H9 (cell line): ENCODE data around the gene ABCA4. TPM values are rescaled to one million over a fixed set of nuclear protein-coding genes. Genes with fewer than 3 reads are reported as not detected.
A peak's percentile ranks its signal among the peaks of the same experiment; 100 is the strongest.

ENCODE experiments used
- DNase-seq: peaks from one replicate; pipeline ENCODE4 v3.0.0-alpha.2; 2017
- H2AFZ ChIP-seq: one replicate; pipeline ENCODE4 v1.6.1; 2013; ENCODE audit warnings: mild to moderate bottlenecking, low read length, control low read depth, moderate library complexity
- H2AK5ac ChIP-seq: 2 replicates; pipeline ENCODE4 v1.6.1; 2013; ENCODE audit warnings: low read length, control low read depth, mixed read lengths; ENCODE audit not compliant: insufficient read length
- H2BK120ac ChIP-seq: one replicate; pipeline ENCODE4 v1.6.1; 2013; ENCODE audit warnings: low read depth, mild to moderate bottlenecking, low read length, control low read depth, inconsistent platforms; ENCODE audit not compliant: poor library complexity, severe bottlenecking
- H2BK12ac ChIP-seq: 2 replicates; pipeline ENCODE4 v1.6.1; 2013; ENCODE audit warnings: low read length, control low read depth, mixed read lengths, low read depth; ENCODE audit not compliant: insufficient read length
- H2BK15ac ChIP-seq: 2 replicates; pipeline ENCODE4 v1.6.1; 2013; ENCODE audit warnings: low read depth, low read length, control low read depth
- H2BK20ac ChIP-seq: one replicate; pipeline ENCODE4 v1.6.1; 2013; ENCODE audit warnings: low read depth, mild to moderate bottlenecking, low read length, control low read depth, inconsistent platforms; ENCODE audit not compliant: poor library complexity, severe bottlenecking
- H2BK5ac ChIP-seq: 2 replicates; pipeline ENCODE4 v1.6.1; 2013; ENCODE audit warnings: low read length, control low read depth, mixed read lengths; ENCODE audit not compliant: insufficient read length
- H3K14ac ChIP-seq: 2 replicates; pipeline ENCODE4 v1.6.1; 2013; ENCODE audit warnings: low read length, control low read depth; ENCODE audit not compliant: insufficient read depth
- H3K18ac ChIP-seq: 2 replicates; pipeline ENCODE4 v1.6.1; 2013; ENCODE audit warnings: low read depth, mild to moderate bottlenecking, mixed read lengths, low read length, control low read depth; ENCODE audit not compliant: insufficient read length
- H3K23ac ChIP-seq: 2 replicates; pipeline ENCODE4 v1.6.1; 2013; ENCODE audit warnings: low read length, control low read depth, mixed read lengths, low read depth; ENCODE audit not compliant: insufficient read length
- H3K23me2 ChIP-seq: 2 replicates; pipeline ENCODE4 v1.6.1; 2013; ENCODE audit warnings: low read depth, mild to moderate bottlenecking, mixed read lengths, low read length, control low read depth; ENCODE audit not compliant: insufficient read length, poor library complexity, severe bottlenecking
- H3K27ac ChIP-seq: 2 replicates; pipeline ENCODE4 v1.5.1; 2013; ENCODE audit warnings: low read length, control low read depth, mixed read lengths, low read depth; ENCODE audit not compliant: insufficient read length
- H3K27me3 ChIP-seq: 2 replicates; pipeline ENCODE4 v1.6.1; 2013; ENCODE audit warnings: low read length, control low read depth, inconsistent platforms; ENCODE audit not compliant: insufficient read depth
- H3K4ac ChIP-seq: 2 replicates; pipeline ENCODE4 v1.6.1; 2013; ENCODE audit warnings: low read depth, mild to moderate bottlenecking, control low read depth, inconsistent platforms, low read length, moderate library complexity
- H3K4me1 ChIP-seq: 2 replicates; pipeline ENCODE4 v1.6.1; 2013; ENCODE audit warnings: low read length, control low read depth, inconsistent platforms; ENCODE audit not compliant: insufficient read depth
- H3K4me2 ChIP-seq: 2 replicates; pipeline ENCODE4 v1.6.1; 2013; ENCODE audit warnings: low read length, control low read depth, mixed read lengths; ENCODE audit not compliant: insufficient read length, insufficient read depth
- H3K56ac ChIP-seq: 2 replicates; pipeline ENCODE4 v1.6.1; 2013; ENCODE audit warnings: low read depth, mild to moderate bottlenecking, mixed read lengths, low read length, control low read depth; ENCODE audit not compliant: insufficient read length
- H3K79me1 ChIP-seq: 2 replicates; pipeline ENCODE4 v1.6.1; 2013; ENCODE audit warnings: low read depth, mild to moderate bottlenecking, moderate library complexity, low read length, control low read depth, inconsistent platforms; ENCODE audit not compliant: insufficient read depth, poor library complexity, severe bottlenecking
- H3K79me2 ChIP-seq: 2 replicates; pipeline ENCODE4 v1.6.1; 2013; ENCODE audit warnings: low read length, control low read depth, inconsistent platforms; ENCODE audit not compliant: insufficient read depth
- H3K9ac ChIP-seq: 2 replicates; pipeline ENCODE4 v1.6.1; 2013; ENCODE audit warnings: low read length, control low read depth, mixed read lengths; ENCODE audit not compliant: insufficient read length; ENCODE audit errors: extremely low read depth
- H3K9me3 ChIP-seq: one replicate; pipeline ENCODE4 v1.6.1; 2013; ENCODE audit warnings: low read depth, low read length, inconsistent platforms; ENCODE audit not compliant: control insufficient read depth
- H3T11ph ChIP-seq: one replicate; pipeline ENCODE4 v1.6.1; 2013; ENCODE audit warnings: mild to moderate bottlenecking, low read length, control low read depth, inconsistent platforms
- H4K20me1 ChIP-seq: one replicate; pipeline ENCODE4 v1.6.1; 2013; ENCODE audit not compliant: control insufficient read depth, insufficient read length, insufficient read depth
- H4K5ac ChIP-seq: 2 replicates; pipeline ENCODE4 v1.6.1; 2013; ENCODE audit warnings: low read depth, mild to moderate bottlenecking, mixed read lengths, low read length, control low read depth; ENCODE audit not compliant: insufficient read length
- H4K8ac ChIP-seq: replicated peaks from 2 replicates; pipeline ENCODE4 v1.6.1; 2013; ENCODE audit warnings: low read length, control low read depth, mixed read lengths, low read depth; ENCODE audit not compliant: insufficient read length
- H4K91ac ChIP-seq: 2 replicates; pipeline ENCODE4 v1.6.1; 2013; ENCODE audit warnings: low read depth, mild to moderate bottlenecking, moderate library complexity, mixed read lengths, low read length, control low read depth; ENCODE audit not compliant: insufficient read length
- H3K27ac Mint-ChIP-seq, 3 experiments: 2 replicates in 2 of 3; 3 replicates in 1 of 3; pipeline ENCODE4 v1.8.0; 2020 to 2021; ENCODE audit warnings: mixed read lengths in 3 of 3, mild to moderate bottlenecking in 1 of 3, moderate library complexity in 1 of 3
- H3K27me3 Mint-ChIP-seq: 2 replicates; pipeline ENCODE4 v1.8.0; 2021; ENCODE audit warnings: low read depth, mild to moderate bottlenecking, moderate library complexity, mixed read lengths
- H3K36me3 Mint-ChIP-seq, 3 experiments: 2 replicates in 2 of 3; 3 replicates in 1 of 3; pipeline ENCODE4 v1.8.0; 2020 to 2021; ENCODE audit warnings: low read depth in 3 of 3, mixed read lengths in 3 of 3; ENCODE audit not compliant: insufficient read depth in 1 of 3
- H3K4me1 Mint-ChIP-seq, 2 experiments: 2 replicates each; pipeline ENCODE4 v1.8.0; 2020; ENCODE audit warnings: mixed read lengths in 2 of 2
- H3K4me3 Mint-ChIP-seq, 2 experiments: 2 replicates in 1 of 2; 3 replicates in 1 of 2; pipeline ENCODE4 v1.8.0; 2020 to 2021; ENCODE audit warnings: mild to moderate bottlenecking in 2 of 2, mixed read lengths in 2 of 2, moderate library complexity in 1 of 2
- H3K9me3 Mint-ChIP-seq, 2 experiments: 2 replicates in 1 of 2; 3 replicates in 1 of 2; pipeline ENCODE4 v1.8.0; 2020; ENCODE audit warnings: mild to moderate bottlenecking in 2 of 2, mixed read lengths in 2 of 2, moderate library complexity in 1 of 2
- CTCF ChIP-seq: fragments of 200-600 bp; sonication (generic); conservative IDR thresholded peaks from 3 replicates; pipeline ENCODE4 v1.8.0; 2021; ENCODE audit warnings: antibody characterized with exemption, mild to moderate bottlenecking
- WGBS: extraction: QIAGEN DNeasy Blood & Tissue Kit; methylation state at CpG from one replicate; pipeline ENCODE4 v1.1.7; 2013; ENCODE audit warnings: missing lambda C conversion rate, low lambda C conversion rate, mixed read lengths; ENCODE audit not compliant: insufficient read length; ENCODE audit errors: extremely low coverage; 5-methylcytosine and 5-hydroxymethylcytosine counted together
- total RNA-seq: library from RNA; stranded (reverse); gene quantifications from 2 replicates; pipeline ENCODE4 v1.2.1, GENCODE V29; 2021

ABCA4 gene
- total RNA-seq, 1 experiment from 2014 or later: not detected

- Mint-ChIP-seq H3K27me3 (peaks cover 15% of the 10 kb centered on the region), H3K36me3 (no peaks in the 10 kb centered on the region; a peak in 1 of 7 replicates), H3K9me3 (no peaks in the 10 kb centered on the region; a peak in 1 of 5 replicates), H3K27ac (peak overlapping the region in 2 of 3 experiments; percentile 5 to 76; a peak in 3 of 7 replicates), H3K4me3 (peak overlapping the region in 1 of 2 experiments; percentile 2; a peak in 1 of 5 replicates), H3K4me1 (peaks cover 47 to 51% of the 10 kb centered on the region in 2 experiments)
- no peaks in the 10 kb centered on the region for H3K9me3 ChIP-seq
- no peak for TF ChIP-seq CTCF
- no peak overlapping the region for H2BK120ac ChIP-seq
- no peak overlapping the region for H3K4ac ChIP-seq
- H3K56ac ChIP-seq: no peak overlapping the region
- no peak overlapping the region for H4K8ac ChIP-seq
- H3K4me1 ChIP-seq: no peaks in the 10 kb centered on the region
- no peak overlapping the region for H3K14ac ChIP-seq
- H4K91ac ChIP-seq: no peak overlapping the region
- no peak overlapping the region for H3K23ac ChIP-seq
- no peaks in the 10 kb centered on the region for H3K23me2 ChIP-seq
- no peaks in the 10 kb centered on the region for H4K20me1 ChIP-seq
- peak overlapping the region; percentile 17 for H2AFZ ChIP-seq
- H2AK5ac ChIP-seq: no peak overlapping the region
- no peak overlapping the region for H2BK15ac ChIP-seq
- no peak overlapping the region for H3K4me2 ChIP-seq
- DNase-seq: peak; percentile 62
- no peak overlapping the region for H2BK5ac ChIP-seq
- no peak overlapping the region for H3K18ac ChIP-seq
- H3K79me1 ChIP-seq: no peaks in the 10 kb centered on the region
- H3T11ph ChIP-seq: no peak overlapping the region
- no peak overlapping the region for H2BK12ac ChIP-seq
- H2BK20ac ChIP-seq: no peak overlapping the region
- H4K5ac ChIP-seq: no peak overlapping the region
- no CpG with 5 or more reads among the region's 11 CpGs for WGBS
- H3K27me3 ChIP-seq: no peaks in the 10 kb centered on the region
- no peaks in the 10 kb centered on the region for H3K79me2 ChIP-seq
- H3K27ac ChIP-seq: no peak overlapping the region
- no peak overlapping the region for H3K9ac ChIP-seq
Measured at GRCh38 chr1:94048413-94049164, 72.4 kb downstream of the ABCA4 start.
